Caco-2 (cell line): ENCODE data around the gene MYOZ1. TPM values are rescaled to one million over a fixed set of nuclear protein-coding genes. Genes with fewer than 3 reads are reported as not detected.
A peak's percentile ranks its signal among the peaks of the same experiment; 100 is the strongest.
"Not testable (repeated sequence)": the region's sequence is repeated elsewhere in the genome, so short reads cannot be mapped to it uniquely, and the experiment has no call there.

Experiments
- Bru-seq: library from RNA; stranded (reverse); fragments of 400-500 nt; gene quantifications from one replicate; lab custom pipeline; 2021; lab: Mats Ljungman, UMichigan
- BruChase-seq, 2 experiments: library from RNA; stranded (reverse); fragments of 400-500 nt; gene quantifications; one replicate each; lab custom pipeline; 2021; lab: Mats Ljungman, UMichigan
- BruUV-seq: library from RNA; stranded (reverse); fragments of 400-500 nt; replicated peaks from 2 replicates; lab custom pipeline; 2021; lab: Mats Ljungman, UMichigan
- CTCF ChIA-PET: fragments of 300-600 bp; sonication (Branson Sonifier 250); formaldehyde crosslinking; loops from one replicate; lab custom pipeline; 2022; ENCODE audit warnings: antibody characterized with exemption; lab: Charles Lee
- POLR2A ChIA-PET: fragments of 300-600 bp; sonication (Branson Sonifier 250); formaldehyde crosslinking; loops from one replicate; lab custom pipeline; 2022; ENCODE audit warnings: antibody characterized with exemption; lab: Charles Lee
- DNase-seq, 2 experiments: peaks; one replicate each; pipeline versions ENCODE4 v3.0.0 to v3.0.0-alpha.2; 2020 to 2022
- H3K27me3 ChIP-seq: replicated peaks from 2 replicates; pipeline ENCODE4 v1.6.0; 2011; ENCODE audit warnings: low read length; ENCODE audit not compliant: control insufficient read depth, insufficient read depth
- H3K36me3 ChIP-seq: 2 replicates; pipeline ENCODE4 v1.5.1; 2011; ENCODE audit warnings: low read length; ENCODE audit not compliant: control insufficient read depth, insufficient read depth
- H3K4me1 ChIP-seq: fragments of 250-450 bp; sonication (Bioruptor Pico); 2 replicates; pipeline ENCODE4 v1.5.1; 2020; ENCODE audit warnings: mild to moderate bottlenecking
- H3K4me3 ChIP-seq: 2 replicates; pipeline ENCODE4 v1.5.1; 2011; ENCODE audit warnings: low read depth, mild to moderate bottlenecking, control low read depth, low read length
- H3K9me3 ChIP-seq: fragments of 250-450 bp; sonication (Bioruptor Pico); 2 replicates; pipeline ENCODE4 v1.5.1; 2020; ENCODE audit warnings: mild to moderate bottlenecking, moderate library complexity
- H3K27ac Mint-ChIP-seq: one replicate; pipeline ENCODE4 v1.8.0; 2022; ENCODE audit warnings: mixed read lengths; ENCODE audit not compliant: unreplicated experiment
- H3K27me3 Mint-ChIP-seq: one replicate; pipeline ENCODE4 v1.8.0; 2022; ENCODE audit warnings: mixed read lengths; ENCODE audit not compliant: insufficient read depth, unreplicated experiment
- H3K36me3 Mint-ChIP-seq: one replicate; pipeline ENCODE4 v1.8.0; 2022; ENCODE audit warnings: mild to moderate bottlenecking, mixed read lengths; ENCODE audit not compliant: insufficient read depth, unreplicated experiment
- H3K4me1 Mint-ChIP-seq: one replicate; pipeline ENCODE4 v1.8.0; 2022; ENCODE audit warnings: low read depth, mixed read lengths; ENCODE audit not compliant: unreplicated experiment
- H3K4me3 Mint-ChIP-seq: one replicate; pipeline ENCODE4 v1.8.0; 2022; ENCODE audit warnings: mild to moderate bottlenecking, moderate library complexity, mixed read lengths; ENCODE audit not compliant: unreplicated experiment
- H3K9me3 Mint-ChIP-seq: one replicate; pipeline ENCODE4 v1.8.0; 2022; ENCODE audit warnings: mixed read lengths; ENCODE audit not compliant: unreplicated experiment
- intact Hi-C: fragments of 100-400 bp; cut with micrococcal nuclease; formaldehyde crosslinking; loops from one replicate; pipeline ENCODE4 v1.10.0; 2022; ENCODE audit not compliant: unreplicated experiment
- long read RNA-seq: library from polyadenylated mRNA; stranded (forward); transcript quantifications from one replicate; pipeline ENCODE4 v2.0.0, GENCODE V29; 2022
- total RNA-seq: library from RNA; stranded (reverse); gene quantifications from 2 replicates; pipeline ENCODE4 v1.2.3, GENCODE V29; 2022
- TF ChIP-seq, protein P1 (sequence below), 2 experiments: fragments of 200-600 bp in 1 of 2; IDR thresholded peaks; 1 replicate in 1 of 2; 2 replicates in 1 of 2; pipeline versions ENCODE4 v1.5.1 to v1.8.0; 2011 to 2022; ENCODE audit warnings: antibody characterized with exemption in 1 of 2, control low read depth in 1 of 2, inconsistent platforms in 1 of 2, low read depth in 1 of 2, low read length in 1 of 2, mild to moderate bottlenecking in 1 of 2, moderate library complexity in 1 of 2; ENCODE audit not compliant: insufficient read depth in 1 of 2, severe bottlenecking in 1 of 2, unreplicated experiment in 1 of 2

The MYOZ1 gene, protein sequence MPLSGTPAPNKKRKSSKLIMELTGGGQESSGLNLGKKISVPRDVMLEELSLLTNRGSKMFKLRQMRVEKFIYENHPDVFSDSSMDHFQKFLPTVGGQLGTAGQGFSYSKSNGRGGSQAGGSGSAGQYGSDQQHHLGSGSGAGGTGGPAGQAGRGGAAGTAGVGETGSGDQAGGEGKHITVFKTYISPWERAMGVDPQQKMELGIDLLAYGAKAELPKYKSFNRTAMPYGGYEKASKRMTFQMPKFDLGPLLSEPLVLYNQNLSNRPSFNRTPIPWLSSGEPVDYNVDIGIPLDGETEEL
- 0.35 and 0.52 TPM in 2 replicates for total RNA-seq
- Bru-seq, nascent RNA = percentile 19 among the genes with signal in this experiment
- BruChase-seq, experiment 1, labeled RNA remaining after a 2-hour chase = percentile 18 among the genes with signal in this experiment
- percentile 24 among the genes with signal in this experiment for BruChase-seq, experiment 2, labeled RNA remaining after a 6-hour chase
- long read RNA-seq = 0 reads

- TF ChIP-seq, protein P1, sequence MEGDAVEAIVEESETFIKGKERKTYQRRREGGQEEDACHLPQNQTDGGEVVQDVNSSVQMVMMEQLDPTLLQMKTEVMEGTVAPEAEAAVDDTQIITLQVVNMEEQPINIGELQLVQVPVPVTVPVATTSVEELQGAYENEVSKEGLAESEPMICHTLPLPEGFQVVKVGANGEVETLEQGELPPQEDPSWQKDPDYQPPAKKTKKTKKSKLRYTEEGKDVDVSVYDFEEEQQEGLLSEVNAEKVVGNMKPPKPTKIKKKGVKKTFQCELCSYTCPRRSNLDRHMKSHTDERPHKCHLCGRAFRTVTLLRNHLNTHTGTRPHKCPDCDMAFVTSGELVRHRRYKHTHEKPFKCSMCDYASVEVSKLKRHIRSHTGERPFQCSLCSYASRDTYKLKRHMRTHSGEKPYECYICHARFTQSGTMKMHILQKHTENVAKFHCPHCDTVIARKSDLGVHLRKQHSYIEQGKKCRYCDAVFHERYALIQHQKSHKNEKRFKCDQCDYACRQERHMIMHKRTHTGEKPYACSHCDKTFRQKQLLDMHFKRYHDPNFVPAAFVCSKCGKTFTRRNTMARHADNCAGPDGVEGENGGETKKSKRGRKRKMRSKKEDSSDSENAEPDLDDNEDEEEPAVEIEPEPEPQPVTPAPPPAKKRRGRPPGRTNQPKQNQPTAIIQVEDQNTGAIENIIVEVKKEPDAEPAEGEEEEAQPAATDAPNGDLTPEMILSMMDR (IDR thresholded peaks at IDR 0.05; ENCODE audit: insufficient read depth in 1 of 2, low read depth in 1 of 2, low read length in 1 of 2, severe bottlenecking in 1 of 2, unreplicated experiment in 1 of 2) = no peak
- no peaks in the 10 kb centered on the region for H3K36me3 ChIP-seq
- POLR2A ChIA-PET = no interaction called here
- H3K36me3 Mint-ChIP-seq = peaks cover 8% of the 10 kb centered on the region
- H3K4me1 ChIP-seq = 0 out of 2 replicates have a peak, but pooled peaks cover 5% of the 10 kb centered on the region
- CTCF ChIA-PET = interaction anchor here (5.0 kb wide), 1 partner anchor 111 kb away, joined by 52 read pairs; no protein-coding TSS in a partner anchor
- no peak within 1 kb of the TSS for H3K4me3 ChIP-seq
- H3K4me1 Mint-ChIP-seq = peaks cover 35% of the 10 kb centered on the region
- H3K4me3 Mint-ChIP-seq = no peak within 1 kb of the TSS
- peak in 1 of 2 experiments; percentile 35 for DNase-seq
- intact Hi-C loops = loop anchor here (5.0 to 10.0 kb wide), 3 partner anchors 54 to 379 kb away; partner anchors contain the start of gene ANXA7
- H3K27ac Mint-ChIP-seq = peak within 1 kb of the TSS; percentile 20
- H3K9me3 ChIP-seq = no peaks in the 10 kb centered on the region
- H3K27me3 Mint-ChIP-seq = no peaks in the 10 kb centered on the region
- H3K9me3 Mint-ChIP-seq = no peaks in the 10 kb centered on the region
- BruUV-seq = no TSS peak
- no peaks in the 10 kb centered on the region for H3K27me3 ChIP-seq
Observed at GRCh38 chr10:73641328-73642060, at the start of gene MYOZ1. Gene MYOZ1, minus strand, starts transcription at chr10:73641474. Its CDS starts 1,457 bp downstream, at chr10:73640017.

DNA sequence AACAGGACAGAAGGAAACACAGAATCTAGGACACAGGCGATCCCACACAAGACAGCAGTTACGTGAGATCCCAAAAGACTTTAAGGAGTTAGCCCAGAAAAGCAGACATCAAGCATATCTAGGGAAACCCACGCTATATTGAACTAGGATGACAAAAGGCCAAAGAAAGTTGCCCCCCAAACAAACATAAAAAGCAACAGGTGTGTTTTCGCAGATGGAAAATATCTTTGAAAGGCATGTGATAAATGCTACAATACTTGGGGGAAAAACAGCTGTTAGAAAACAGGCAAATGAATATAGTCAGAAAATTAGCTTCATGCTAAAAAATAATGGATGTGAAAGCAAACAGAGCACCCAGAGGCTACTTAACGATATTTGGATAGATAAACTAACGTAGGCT, 49.5 kb upstream of the MYOZ1 start:
- BruUV-seq, POLR2A ChIA-PET, H3K27ac Mint-ChIP-seq, H3K36me3 ChIP-seq, H3K4me1 ChIP-seq, H3K4me1 Mint-ChIP-seq, H3K4me3 ChIP-seq, H3K36me3 Mint-ChIP-seq, H3K4me3 Mint-ChIP-seq, H3K9me3 Mint-ChIP-seq, CTCF ChIA-PET, intact Hi-C loops, DNase-seq, H3K27me3 Mint-ChIP-seq, H3K9me3 ChIP-seq, H3K27me3 ChIP-seq: not testable (repeated sequence)

- H3K27me3 Mint-ChIP-seq, H3K4me3 Mint-ChIP-seq, H3K9me3 ChIP-seq, H3K4me1 ChIP-seq, H3K9me3 Mint-ChIP-seq, BruUV-seq, H3K4me1 Mint-ChIP-seq, intact Hi-C loops, H3K36me3 ChIP-seq, H3K36me3 Mint-ChIP-seq, H3K27me3 ChIP-seq, H3K27ac Mint-ChIP-seq, POLR2A ChIA-PET, DNase-seq, H3K4me3 ChIP-seq, CTCF ChIA-PET: not testable (repeated sequence)
Observed at GRCh38 chr10:73689596-73689995, 48.3 kb upstream of the MYOZ1 start.

DNA sequence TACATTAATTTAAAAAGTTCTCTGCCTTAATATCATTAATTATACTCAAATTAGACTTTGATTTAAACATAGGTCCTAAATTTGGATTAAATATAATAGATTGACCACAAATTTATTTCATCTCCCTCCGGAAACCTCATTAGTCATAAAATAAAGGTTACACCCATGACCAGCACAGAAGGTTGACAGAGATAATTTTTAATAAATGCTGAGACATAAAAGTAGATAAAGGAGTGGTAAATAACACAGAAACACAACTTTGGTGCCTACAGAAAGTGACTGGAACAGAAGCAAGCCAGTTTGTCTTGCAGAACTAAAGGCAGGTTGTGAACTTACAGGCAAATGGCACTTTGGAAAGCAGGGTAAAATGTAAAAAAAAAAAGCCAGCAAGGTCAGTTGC, 46.4 kb upstream of the MYOZ1 start:
- H3K27ac Mint-ChIP-seq, H3K4me3 Mint-ChIP-seq, H3K36me3 ChIP-seq, H3K36me3 Mint-ChIP-seq, H3K4me1 ChIP-seq, H3K27me3 ChIP-seq, intact Hi-C loops, H3K9me3 Mint-ChIP-seq, DNase-seq, POLR2A ChIA-PET, CTCF ChIA-PET, BruUV-seq, H3K4me1 Mint-ChIP-seq, H3K4me3 ChIP-seq, H3K9me3 ChIP-seq, H3K27me3 Mint-ChIP-seq: not testable (repeated sequence)

DNA sequence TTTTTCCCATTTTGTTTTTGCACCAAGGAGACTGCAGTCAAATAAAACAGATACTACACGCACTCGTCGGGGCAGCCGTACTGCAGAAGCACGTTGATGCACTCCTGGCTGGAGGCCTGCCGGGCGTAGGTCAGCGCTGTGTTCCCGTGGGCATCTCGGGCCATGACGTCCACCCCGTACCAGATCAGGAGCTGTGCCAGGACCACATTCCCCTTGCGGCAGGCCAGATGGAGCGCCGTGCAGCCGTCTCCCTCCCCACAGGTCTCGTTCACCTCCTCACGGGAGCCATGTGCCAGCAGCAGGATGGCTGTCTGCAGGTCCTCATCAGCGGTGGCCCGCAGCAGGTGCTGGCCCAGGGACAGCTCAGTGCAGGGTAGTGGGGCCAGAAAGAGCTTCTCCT, 33.3 kb upstream of the MYOZ1 start:
- POLR2A ChIA-PET, H3K4me3 ChIP-seq, H3K4me1 ChIP-seq, H3K4me1 Mint-ChIP-seq, H3K9me3 Mint-ChIP-seq, H3K9me3 ChIP-seq, intact Hi-C loops, CTCF ChIA-PET, H3K27me3 ChIP-seq, H3K36me3 Mint-ChIP-seq, H3K4me3 Mint-ChIP-seq, BruUV-seq, DNase-seq, H3K36me3 ChIP-seq, H3K27me3 Mint-ChIP-seq, H3K27ac Mint-ChIP-seq: not testable (repeated sequence)

GRCh38 chr10:73668378-73668777, 27.1 kb upstream of the MYOZ1 start:
- intact Hi-C loops, H3K4me3 Mint-ChIP-seq, H3K9me3 ChIP-seq, H3K36me3 Mint-ChIP-seq, H3K27me3 Mint-ChIP-seq, H3K36me3 ChIP-seq, DNase-seq, H3K4me1 Mint-ChIP-seq, H3K4me1 ChIP-seq, H3K27ac Mint-ChIP-seq, H3K9me3 Mint-ChIP-seq, POLR2A ChIA-PET, CTCF ChIA-PET, BruUV-seq, H3K4me3 ChIP-seq, H3K27me3 ChIP-seq: not testable (repeated sequence)
